Ramos (cell line): Measurements from ENCODE around the gene MIER3.
"Not testable (repeated sequence)": the region's sequence is repeated elsewhere in the genome, so short reads cannot be mapped to it uniquely, and the experiment has no call there.

Source experiments
- in situ Hi-C: fragments of 300-500 bp; cut with MboI; formaldehyde crosslinking; loops from one replicate; pipeline ENCODE4 v1.14.3; 2022; ENCODE audit warnings: low sequenced_read_pairs; ENCODE audit not compliant: unreplicated experiment

The MIER3 gene, protein sequence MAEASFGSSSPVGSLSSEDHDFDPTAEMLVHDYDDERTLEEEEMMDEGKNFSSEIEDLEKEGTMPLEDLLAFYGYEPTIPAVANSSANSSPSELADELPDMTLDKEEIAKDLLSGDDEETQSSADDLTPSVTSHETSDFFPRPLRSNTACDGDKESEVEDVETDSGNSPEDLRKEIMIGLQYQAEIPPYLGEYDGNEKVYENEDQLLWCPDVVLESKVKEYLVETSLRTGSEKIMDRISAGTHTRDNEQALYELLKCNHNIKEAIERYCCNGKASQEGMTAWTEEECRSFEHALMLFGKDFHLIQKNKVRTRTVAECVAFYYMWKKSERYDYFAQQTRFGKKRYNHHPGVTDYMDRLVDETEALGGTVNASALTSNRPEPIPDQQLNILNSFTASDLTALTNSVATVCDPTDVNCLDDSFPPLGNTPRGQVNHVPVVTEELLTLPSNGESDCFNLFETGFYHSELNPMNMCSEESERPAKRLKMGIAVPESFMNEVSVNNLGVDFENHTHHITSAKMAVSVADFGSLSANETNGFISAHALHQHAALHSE

DNA sequence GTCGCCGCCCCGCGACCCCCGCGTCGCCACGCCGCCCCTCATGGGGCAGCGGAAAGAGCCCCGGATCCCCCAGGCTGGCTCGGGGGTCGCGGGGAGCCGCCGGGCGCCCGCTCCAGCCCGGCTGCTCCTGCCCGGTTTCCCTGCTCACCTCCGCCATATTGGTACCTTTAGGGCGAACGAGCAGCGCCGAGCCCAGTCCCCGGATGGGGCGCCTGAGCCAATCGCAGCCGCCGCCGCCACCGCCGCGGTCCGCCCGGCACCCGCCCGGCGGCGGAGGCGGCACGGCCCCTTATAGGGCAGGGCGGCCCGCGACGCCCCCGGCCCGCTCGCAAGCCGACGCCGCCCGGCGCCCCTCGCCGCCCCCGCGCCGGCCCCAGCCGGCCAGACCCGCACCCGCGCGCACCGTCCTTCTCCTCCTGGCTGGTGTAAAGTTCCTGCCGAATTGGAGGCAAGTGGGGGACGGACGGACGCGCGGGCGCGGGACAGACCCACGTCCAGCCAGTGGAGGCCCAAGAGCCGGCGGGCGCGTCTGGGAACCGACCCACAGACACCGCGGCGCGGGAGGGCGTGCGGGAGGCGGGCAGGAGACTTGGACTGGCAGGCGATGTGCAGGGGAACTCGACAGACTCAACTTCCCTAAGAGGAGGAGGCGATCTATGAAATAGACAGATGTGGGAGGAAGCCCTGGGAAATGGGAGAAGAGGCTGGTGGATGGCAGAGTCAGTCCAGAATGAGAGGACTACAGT lies at the start of gene MIER3:
Gene MIER3 (minus strand): TSS at position 178 of the 746 bp plus-strand sequence. CDS start 21 bp downstream, at position 157.
- in situ Hi-C loops: no loop called here

DNA sequence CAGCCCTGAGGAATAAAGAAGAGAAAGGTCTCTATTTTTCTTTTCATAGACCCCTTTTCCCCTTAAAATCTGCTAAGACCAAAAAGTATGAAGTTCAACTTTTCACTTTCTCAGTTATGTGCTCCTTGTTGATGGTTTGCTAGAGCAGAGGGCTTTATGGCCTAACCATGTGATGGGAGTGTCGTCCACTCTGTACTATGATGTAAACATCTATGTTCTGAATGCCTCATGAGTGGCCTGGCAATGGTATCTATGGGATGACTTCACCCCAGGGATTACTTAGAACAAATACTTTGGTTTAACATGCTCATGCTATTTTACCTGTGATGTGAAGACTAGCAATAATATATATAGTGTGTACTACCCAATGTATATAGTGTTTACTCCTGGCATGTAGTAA lies 43.7 kb upstream of the MIER3 start:
- in situ Hi-C loops: no loop called here

DNA sequence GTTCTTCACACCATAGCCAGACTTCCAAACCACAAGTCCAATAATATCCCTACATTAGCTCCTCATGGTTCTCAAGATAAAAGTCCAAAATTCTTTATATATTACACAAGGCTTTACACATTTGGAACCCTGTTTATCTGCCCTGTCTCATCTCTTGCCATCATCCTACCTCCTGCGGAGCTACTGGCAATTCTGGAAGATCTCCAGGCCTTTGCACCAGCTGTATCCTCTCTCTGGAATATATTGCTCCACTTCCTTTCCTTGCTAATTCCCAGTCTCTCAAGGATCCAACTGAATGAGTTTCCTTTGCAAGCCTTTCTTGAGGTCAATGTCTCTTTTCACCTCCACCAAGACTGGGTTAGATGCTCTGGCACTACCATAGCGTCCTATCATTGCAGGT lies 41.3 kb upstream of the MIER3 start:
- in situ Hi-C loops: no loop called here

- in situ Hi-C loops: no loop called here
Observed at GRCh38 chr5:56989676-56990075, 37.8 kb upstream of the MIER3 start.

- in situ Hi-C loops: no loop called here
Observed at GRCh38 chr5:56988490-56988889, 36.6 kb upstream of the MIER3 start.

DNA sequence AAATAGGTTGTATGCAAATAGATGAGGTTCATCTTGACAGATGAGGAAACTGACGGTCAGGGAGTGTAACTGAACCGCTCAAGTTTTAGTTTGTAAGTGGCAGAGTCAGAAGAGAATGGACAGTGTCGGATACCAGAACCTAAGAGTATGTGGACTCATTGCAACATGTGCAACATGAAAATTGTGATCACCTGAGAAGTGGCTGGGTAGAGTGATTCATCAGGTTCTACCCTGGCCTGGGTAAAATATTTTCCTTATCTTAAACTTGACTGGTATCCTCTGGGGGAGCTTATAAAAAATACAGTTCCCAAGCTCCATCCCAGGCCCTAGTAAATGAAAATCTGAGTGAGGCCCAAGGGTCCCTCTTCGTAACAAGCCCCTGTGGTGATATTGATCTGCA lies 35.2 kb upstream of the MIER3 start:
- in situ Hi-C loops: no loop called here

GRCh38 chr5:56986626-56986947 lies 34.7 kb upstream of the MIER3 start:
- in situ Hi-C loops: no loop called here

- in situ Hi-C loops: no loop called here
Observed at GRCh38 chr5:56985936-56986625, 34.2 kb upstream of the MIER3 start.

- in situ Hi-C loops: no loop called here
Observed at GRCh38 chr5:56984445-56984844, 32.5 kb upstream of the MIER3 start.

- in situ Hi-C loops: no loop called here
Observed at GRCh38 chr5:56983593-56984361, 31.9 kb upstream of the MIER3 start.

DNA sequence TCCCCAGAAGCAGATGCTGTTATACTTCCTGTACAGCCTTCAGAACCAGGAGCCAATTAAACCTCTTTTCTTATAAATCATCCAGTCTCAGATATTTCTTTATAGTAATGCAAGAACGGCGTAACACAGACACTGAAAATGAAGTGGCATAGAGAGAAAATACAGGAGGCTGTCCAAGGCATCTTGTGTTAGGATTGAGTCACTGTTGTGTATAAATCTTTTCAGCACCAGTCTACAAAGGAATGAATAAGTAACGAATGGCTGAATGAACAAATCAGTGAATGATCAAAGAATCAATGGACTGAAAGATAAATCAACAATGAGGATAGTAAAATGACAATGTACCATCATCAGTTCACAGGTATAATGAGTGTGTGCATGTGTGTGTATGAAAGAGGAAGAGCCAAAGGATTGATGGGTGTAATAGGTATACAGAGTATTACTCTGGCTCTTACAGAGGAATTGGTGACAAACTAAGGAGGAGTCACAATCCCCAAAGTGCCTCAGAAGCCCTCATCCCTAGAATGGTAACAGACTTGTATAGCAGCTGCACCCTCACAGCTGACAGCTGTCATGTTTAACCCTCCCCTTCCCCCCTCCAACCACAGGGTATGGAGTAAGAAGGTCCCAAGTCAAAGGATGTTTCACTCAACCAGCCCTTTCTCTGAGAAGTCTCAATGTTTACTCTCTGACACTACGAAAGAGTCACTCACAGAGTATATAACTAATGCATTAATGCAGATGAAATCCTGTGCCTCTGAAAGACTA lies 29.8 kb upstream of the MIER3 start:
- in situ Hi-C loops: no loop called here

- in situ Hi-C loops: no loop called here
Observed at GRCh38 chr5:56979968-56980367, 28.0 kb upstream of the MIER3 start.

- in situ Hi-C loops: not testable (repeated sequence)
Observed at GRCh38 chr5:56979526-56979925, 27.6 kb upstream of the MIER3 start.

DNA sequence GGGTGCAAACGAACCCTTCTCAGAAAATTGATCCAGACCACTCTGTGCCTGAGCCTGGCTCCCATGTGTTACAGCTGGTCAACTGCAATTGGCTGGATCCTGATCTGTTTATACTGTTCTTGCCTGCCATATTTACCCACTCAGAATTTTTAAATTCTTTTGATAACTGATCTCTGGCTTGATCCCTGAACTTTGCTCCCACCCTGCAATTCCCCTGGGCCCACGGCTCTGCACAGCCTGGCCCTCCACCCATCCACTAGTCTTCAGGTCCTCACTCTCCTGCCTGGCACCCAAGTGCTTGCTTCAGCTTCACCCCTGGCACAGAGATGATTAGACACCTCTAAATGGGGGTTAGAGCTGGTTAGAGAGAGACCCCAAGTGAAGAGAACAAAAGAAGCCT lies 25.9 kb upstream of the MIER3 start:
- in situ Hi-C loops: no loop called here

GRCh38 chr5:56977021-56977420 lies 25.1 kb upstream of the MIER3 start:
- in situ Hi-C loops: no loop called here

DNA sequence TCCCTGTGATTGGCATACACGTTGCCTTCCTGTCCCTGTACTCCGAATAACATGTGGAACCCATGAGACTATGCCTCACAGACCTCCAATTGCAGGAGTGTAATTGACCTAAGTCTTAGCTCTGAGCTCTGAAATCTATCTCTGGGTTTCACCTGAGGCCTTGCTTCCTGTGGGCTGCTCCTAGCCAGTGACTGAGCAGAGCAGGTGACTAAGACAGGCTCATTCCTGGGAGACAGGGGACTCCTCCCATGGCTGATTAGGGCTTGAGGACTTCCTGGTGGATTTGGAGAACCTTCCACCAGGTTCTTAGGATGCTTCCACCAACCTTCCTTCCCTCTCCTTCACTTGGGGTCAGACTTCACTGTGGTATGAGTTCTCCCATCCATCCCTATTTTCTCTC lies 22.3 kb upstream of the MIER3 start:
- in situ Hi-C loops: no loop called here

DNA sequence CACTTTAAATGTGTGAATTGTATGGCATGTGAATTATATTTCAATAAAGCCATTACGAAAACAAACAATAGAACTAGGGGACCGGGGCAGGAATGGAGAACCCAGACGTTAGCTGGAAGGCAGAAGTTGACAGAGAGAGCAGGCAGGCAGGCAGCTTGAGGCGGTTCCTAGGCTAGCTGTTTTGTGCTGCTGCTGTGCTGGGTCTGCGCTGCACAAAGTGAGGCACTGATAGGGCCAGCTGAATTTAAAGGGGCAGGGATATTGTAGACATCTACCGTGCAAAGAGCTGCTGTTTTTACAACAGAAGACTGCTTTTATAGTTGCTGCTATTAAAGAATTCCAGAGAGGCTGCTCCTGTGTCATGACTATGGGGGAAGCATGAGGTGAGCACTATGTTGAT lies 21.6 kb upstream of the MIER3 start:
- in situ Hi-C loops: no loop called here

DNA sequence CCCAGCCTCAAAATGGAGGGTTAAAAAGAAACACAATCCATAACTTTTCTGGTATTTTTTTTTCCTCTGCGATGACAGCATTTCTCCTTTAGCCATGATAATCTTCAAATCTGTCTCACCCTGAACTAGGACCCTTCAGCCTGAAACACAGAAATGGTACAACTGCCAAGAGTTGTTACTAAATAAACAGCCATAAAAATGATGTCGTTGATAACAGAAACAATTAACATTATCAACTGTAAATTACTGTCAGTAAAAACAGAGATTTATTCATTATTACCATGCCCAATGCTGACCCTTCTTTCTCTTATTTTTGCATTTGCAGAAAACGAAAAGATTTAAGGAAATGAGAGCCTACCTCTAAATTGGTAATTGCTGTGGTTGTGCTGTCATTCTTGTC lies 19.4 kb upstream of the MIER3 start:
- in situ Hi-C loops: no loop called here

- in situ Hi-C loops: no loop called here
Observed at GRCh38 chr5:56964173-56964572, 12.2 kb upstream of the MIER3 start.
